GM18951 (cell line): ENCODE results near the gene RASSF5.

ENCODE experiments used
- POLR2A ChIP-seq: IDR thresholded peaks from 4 replicates; pipeline ENCODE4 v1.6.1; 2011; ENCODE audit warnings: mild to moderate bottlenecking; ENCODE audit not compliant: insufficient read length, insufficient read depth; ENCODE audit errors: extremely low read depth
- in situ Hi-C: fragments of 300-500 bp; cut with MboI; formaldehyde crosslinking; loops from one replicate; pipeline ENCODE4 v1.12.0; 2022; ENCODE audit warnings: low sequenced_read_pairs, mixed read lengths, inconsistent platforms; ENCODE audit not compliant: unreplicated experiment

The RASSF5 gene

GRCh38 chr1:206540044-206540780, 32.9 kb downstream of the RASSF5 start:
- TF ChIP-seq POLR2A = no peak
- in situ Hi-C loops = no loop called here

- no peak for TF ChIP-seq POLR2A
- in situ Hi-C loops = no loop called here
These were observed 34.0 kb downstream of the RASSF5 start for GRCh38 chr1:206541236-206541833.

- TF ChIP-seq POLR2A = no peak
- in situ Hi-C loops = loop anchor here (5.0 kb wide), 1 partner anchor 38 kb away; no protein-coding TSS in a partner anchor
These were observed 37.4 kb downstream of the RASSF5 start for GRCh38 chr1:206544562-206545257.

GRCh38 chr1:206545351-206545750, 38.0 kb downstream of the RASSF5 start:
- no peak for TF ChIP-seq POLR2A
- in situ Hi-C loops = loop anchor here (5.0 kb wide), 1 partner anchor 37 kb away; no protein-coding TSS in a partner anchor

GRCh38 chr1:206547104-206547503, 39.8 kb downstream of the RASSF5 start:
- in situ Hi-C loops = loop anchor here (5.0 kb wide), 1 partner anchor 35 kb away; no protein-coding TSS in a partner anchor

GRCh38 chr1:206550446-206550845, 43.1 kb downstream of the RASSF5 start:
- in situ Hi-C loops = no loop called here
- TF ChIP-seq POLR2A = no peak

More at GRCh38 chr1:206547104-206547503, 39.8 kb downstream of the RASSF5 start:
- TF ChIP-seq POLR2A = no peak

- in situ Hi-C loops = no loop called here
- no peak for TF ChIP-seq POLR2A
These were observed 44.1 kb downstream of the RASSF5 start for GRCh38 chr1:206551296-206551985.

- in situ Hi-C loops = no loop called here
- no peak for TF ChIP-seq POLR2A
These were observed 44.6 kb downstream of the RASSF5 start for GRCh38 chr1:206551986-206552326.

GRCh38 chr1:206554211-206554610, 46.9 kb downstream of the RASSF5 start:
- TF ChIP-seq POLR2A = no peak
- in situ Hi-C loops = no loop called here

GRCh38 chr1:206554701-206555472, 47.6 kb downstream of the RASSF5 start:
- in situ Hi-C loops = no loop called here
- TF ChIP-seq POLR2A = no peak

GRCh38 chr1:206555473-206555935, 48.2 kb downstream of the RASSF5 start:
- in situ Hi-C loops = no loop called here
- peak; percentile 23 for TF ChIP-seq POLR2A

GRCh38 chr1:206556047-206556749, 48.9 kb downstream of the RASSF5 start:
- in situ Hi-C loops = no loop called here
- TF ChIP-seq POLR2A = no peak
